Activated CD4-positive, alpha-beta T cell treated with anti-CD3 and anti-CD28 coated beads, Interleukin-10, Interleukin-2, amounts not matched to agents 100 ng/mL and 50 ng/mL, durations not matched to agents 16 hours and 8 hours (primary cell): Measurements from ENCODE around the gene STRBP.
"Not testable (repeated sequence)": the region's sequence is repeated elsewhere in the genome, so short reads cannot be mapped to it uniquely, and the experiment has no call there.

Experiments
- DNase-seq: peaks from one replicate; pipeline ENCODE4 v3.0.0-alpha.2; 2020

The STRBP gene

GRCh38 chr9:123268465-123269259 is at the start of gene STRBP:
TSS of gene STRBP (minus strand) at chr9:123268586. CDS start at chr9:123184134, 84,452 bp downstream.
- DNase-seq: peak; percentile 93

- no peak for DNase-seq
These were observed 47.8 kb upstream of the STRBP start for GRCh38 chr9:123316053-123316718.

DNA sequence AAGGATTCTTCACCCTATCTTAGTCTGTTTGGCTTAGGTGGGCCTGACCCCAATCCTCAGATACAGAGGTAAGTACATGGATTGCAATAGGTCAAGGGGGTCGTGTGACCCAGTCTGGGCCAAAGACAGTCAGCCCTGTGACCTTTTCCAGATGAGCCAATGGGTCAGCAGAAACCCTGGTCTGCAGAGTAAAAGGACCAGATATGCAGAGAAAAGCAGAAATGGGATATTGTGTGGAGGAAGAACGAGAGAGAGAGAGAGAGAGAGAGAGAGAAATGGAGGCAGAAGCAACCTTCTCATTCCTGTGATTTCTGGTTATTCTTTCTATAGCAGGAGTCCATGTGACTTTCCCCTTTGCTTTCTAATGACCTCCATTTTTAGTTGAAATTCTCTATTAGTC is 47.2 kb upstream of the STRBP start:
- no peak for DNase-seq

DNA sequence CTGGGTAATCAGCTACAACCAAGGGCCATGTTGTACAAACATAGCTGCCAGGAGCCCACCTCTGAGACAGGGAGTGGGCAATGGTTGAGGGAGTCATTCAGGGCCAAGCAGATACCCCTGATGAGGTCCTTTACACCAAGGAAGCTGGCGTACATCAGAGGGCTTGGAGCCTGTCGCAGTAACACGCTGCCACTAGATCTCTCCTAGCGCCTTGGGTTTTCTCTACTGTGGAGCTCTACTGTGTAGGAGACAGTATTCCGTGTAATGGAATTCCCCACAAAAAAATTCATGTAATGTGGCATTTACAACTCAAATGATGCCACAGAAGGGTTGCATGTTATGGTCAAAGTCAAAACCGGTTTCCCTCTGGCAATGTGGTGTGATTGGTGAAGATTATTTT is 46.2 kb upstream of the STRBP start:
- DNase-seq: no peak

DNA sequence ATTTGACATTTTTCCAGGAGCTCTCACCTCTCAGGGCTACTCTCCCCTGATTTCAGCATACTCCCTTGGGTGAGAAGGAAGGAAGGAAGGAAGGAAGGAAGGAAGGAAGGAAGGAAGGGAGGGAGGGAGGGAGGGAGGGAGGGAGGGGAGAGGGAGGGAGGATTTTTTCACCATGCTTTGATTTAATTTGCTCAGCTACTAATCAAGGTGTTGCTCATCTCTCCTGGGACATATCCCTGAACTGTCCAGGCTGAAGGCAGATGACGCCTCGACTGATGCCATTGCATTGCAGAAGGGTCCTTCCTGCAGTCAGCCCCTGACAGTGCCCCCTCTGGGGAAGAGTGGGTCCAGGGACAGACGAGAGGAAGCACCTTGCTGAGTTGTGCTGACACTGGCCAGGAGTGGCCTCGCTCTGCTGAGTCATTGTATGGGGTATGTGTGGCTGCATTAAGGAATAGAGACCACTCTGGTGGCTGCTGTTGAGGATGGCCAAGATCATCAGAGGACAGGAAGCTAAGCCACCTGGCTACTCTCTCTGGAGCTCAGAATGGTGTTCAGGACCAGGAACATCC is 44.0 kb upstream of the STRBP start:
- DNase-seq: no peak

- no peak for DNase-seq
These were observed 42.9 kb upstream of the STRBP start for GRCh38 chr9:123311250-123311752.

DNA sequence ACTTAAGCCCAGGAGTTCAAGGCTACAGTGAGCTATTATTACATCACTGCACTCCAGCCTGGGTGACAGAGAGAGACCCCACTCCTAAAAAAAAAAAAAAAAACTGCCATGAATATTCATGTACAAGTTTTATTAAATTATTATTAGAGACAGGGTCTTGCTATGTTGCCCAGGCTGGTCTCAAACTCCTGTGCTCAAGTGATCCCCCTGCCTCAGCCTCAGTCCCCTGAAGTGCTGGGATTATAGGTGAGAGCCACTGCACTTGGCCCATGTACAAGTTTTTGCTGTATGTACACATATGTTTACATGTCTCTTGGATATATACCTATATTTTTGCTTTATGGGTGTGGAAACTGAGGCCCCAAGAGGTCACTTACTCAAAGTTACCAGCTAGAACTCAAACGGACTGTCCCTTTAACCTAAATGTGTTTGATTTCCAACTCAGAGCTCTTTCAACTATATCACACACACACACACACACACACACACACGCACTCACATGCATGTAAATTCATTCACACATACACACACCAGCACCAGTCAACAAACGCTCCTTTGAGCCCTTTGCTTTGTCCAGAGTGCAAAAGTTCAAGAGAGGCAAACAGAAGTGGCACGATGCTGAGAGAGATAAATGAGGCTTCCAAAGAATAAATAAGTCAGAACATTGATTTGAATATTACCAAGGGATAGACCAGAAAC is 42.3 kb upstream of the STRBP start:
- DNase-seq: no peak

GRCh38 chr9:123309611-123310010 is 41.2 kb upstream of the STRBP start:
- no peak for DNase-seq

GRCh38 chr9:123305879-123306278 is 37.5 kb upstream of the STRBP start:
- DNase-seq: no peak

GRCh38 chr9:123304340-123304691 is 35.9 kb upstream of the STRBP start:
- no peak for DNase-seq

GRCh38 chr9:123302348-123303214 is 34.2 kb upstream of the STRBP start:
- peak; percentile 20 for DNase-seq

DNA sequence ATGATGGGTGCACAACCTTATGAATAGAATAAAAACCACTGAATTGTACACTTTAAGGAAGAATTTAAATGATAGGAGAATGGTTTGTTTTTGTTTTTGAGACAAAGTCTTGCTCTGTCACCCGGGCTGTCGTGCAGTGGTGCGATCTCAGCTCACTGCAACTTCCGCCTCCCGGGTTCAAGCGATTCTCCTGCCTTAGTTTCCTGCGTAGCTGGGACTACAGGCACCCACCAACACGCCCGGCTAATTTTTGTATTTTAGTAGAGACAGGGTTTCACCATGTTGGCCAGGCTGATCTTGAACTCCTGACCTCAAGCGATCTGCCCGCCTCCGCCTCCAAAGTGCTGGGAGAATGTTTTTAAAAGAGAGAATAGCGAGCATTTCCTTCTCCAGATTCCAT is 33.5 kb upstream of the STRBP start:
- not testable (repeated sequence) for DNase-seq

DNA sequence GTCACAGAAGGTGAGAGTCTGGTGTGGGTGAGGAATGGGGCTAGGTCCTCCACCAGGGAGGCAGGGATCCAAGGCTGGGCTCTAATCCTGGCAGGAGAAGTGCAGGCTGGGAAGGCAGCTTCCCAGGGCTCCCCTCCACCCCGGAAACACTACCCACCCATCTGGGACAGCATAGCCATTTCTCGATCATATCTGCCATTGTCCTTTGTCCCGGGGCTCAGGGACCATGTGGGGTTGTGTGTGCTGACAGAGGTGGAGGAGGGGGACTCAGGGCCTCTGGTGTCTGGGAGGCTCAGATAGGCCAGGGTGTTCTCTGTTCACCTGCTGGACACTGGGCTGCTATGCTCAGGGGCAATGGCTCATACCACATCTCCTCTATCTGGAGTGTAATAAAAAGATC is 32.2 kb upstream of the STRBP start:
- DNase-seq: no peak

GRCh38 chr9:123299558-123300126 is 31.3 kb upstream of the STRBP start:
- DNase-seq: no peak

- no peak for DNase-seq
These were observed 27.8 kb upstream of the STRBP start for GRCh38 chr9:123296174-123296573.

DNA sequence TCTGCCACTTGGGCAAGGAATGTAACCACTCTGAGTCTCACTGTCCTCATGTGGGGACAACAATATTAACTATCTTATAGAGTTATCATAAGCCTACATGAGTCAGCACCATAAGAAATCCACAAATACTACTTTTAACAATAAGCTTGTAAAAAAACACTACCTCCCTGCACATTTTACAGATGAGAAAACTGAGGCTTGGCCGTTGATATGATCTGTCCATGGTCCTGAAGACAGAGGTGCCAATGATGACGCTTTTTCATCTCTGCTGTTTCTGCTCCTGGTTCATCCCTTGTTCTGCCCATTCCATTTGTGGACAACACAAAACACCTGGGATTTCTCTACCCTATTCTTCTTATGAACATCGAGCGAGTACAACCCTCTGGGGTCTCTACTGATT is 23.4 kb upstream of the STRBP start:
- no peak for DNase-seq

- no peak for DNase-seq
These were observed 22.4 kb upstream of the STRBP start for GRCh38 chr9:123290764-123291163.

- no peak for DNase-seq
These were observed 19.3 kb upstream of the STRBP start for GRCh38 chr9:123287639-123288038.

DNA sequence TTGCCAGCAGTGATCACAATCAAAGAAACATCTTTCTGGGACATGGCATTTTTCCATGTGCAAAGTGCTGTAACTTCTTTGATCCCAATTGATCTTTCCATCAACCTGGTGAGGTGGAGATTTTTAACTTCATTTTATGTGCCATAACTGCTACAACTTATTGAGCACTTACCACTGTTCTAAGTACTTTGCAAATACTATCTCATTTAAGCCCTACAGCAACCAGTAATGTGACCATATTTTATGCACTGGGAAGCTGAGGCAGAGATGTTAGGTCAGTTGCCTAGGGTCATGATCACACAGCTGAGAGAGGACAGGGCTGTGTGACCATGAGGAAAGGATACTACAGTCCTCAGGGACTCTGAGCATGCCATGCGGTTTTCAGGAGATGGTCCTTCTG is 17.9 kb upstream of the STRBP start:
- DNase-seq: no peak

DNA sequence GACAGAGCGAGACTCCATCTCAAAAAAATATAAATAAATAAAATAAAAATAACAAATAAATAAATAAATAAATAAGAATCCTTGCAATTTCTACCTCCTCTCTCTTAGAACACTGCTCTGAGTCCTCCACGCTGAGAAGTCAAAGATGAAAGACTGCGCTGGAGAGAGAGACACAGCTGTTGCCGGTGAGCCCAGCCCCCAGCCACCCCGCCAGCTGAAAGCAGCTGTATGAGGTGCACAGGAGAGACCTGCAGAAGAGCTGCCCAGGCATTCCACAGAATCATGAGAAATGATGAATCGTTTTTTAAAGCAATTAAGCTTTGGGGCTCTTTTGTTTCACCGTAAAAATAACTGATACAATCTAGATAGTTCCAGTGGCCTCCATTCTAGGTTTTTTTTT is 16.3 kb upstream of the STRBP start:
- no peak for DNase-seq

DNA sequence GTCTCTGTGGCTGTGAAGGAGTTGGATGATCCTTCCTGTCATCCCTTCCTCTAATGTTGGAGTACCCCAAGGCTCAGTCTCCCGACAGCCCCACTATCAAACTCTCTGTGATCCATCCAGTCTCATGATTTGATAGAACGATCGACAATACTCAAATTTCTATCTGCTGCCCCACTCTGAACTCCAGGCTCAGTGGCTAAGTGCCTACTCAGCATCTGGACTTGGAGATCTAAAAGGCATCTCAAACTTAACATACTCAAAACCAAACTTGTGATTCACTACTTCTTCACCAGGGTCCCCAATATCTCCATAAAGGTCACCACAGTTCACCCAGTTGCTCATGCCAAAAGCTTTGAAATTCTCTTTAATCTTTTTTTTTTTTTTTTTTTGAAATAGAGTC is 15.1 kb upstream of the STRBP start:
- DNase-seq: no peak

DNA sequence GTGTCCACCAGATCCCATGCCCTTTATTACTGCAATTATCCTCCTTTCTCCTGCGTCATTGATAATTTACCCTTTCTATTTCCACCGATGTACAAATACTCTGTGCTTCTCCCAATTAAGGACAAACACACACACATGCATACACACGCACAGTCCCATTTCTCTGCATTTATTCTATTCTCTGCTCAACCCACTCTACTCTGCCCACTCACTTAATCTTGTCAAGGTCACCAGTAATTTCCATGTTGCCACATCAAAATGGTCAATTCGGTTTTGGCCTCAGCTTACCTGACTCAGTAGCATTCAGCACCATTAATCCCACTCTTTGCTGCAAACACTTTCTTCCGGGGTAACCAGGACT is 14.6 kb upstream of the STRBP start:
- no peak for DNase-seq
